GM21576 (cell line): ENCODE results near the gene AP1AR.
A peak's percentile ranks its signal among the peaks of the same experiment; 100 is the strongest.

Experiments
- ATAC-seq: cut with Tn5 transposase; IDR thresholded peaks from one replicate; pipeline ENCODE4 v1.9.1; 2021; ENCODE audit warnings: mild to moderate bottlenecking, moderate library complexity; ENCODE audit not compliant: unreplicated experiment

AP1AR gene

GRCh38 chr4:112219826-112220366 is 11.7 kb upstream of the AP1AR start:
- no peak for ATAC-seq

GRCh38 chr4:112222219-112222955 is 9.2 kb upstream of the AP1AR start:
- no peak for ATAC-seq

- no peak for ATAC-seq
Observed at GRCh38 chr4:112225157-112225556, 6.4 kb upstream of the AP1AR start.

- peak; percentile 85 for ATAC-seq
Observed at GRCh38 chr4:112230879-112231778, 458 bp upstream of the AP1AR start.

GRCh38 chr4:112234952-112235609 is 3.5 kb downstream of the AP1AR start:
- no peak for ATAC-seq

GRCh38 chr4:112236040-112236439 is 4.5 kb downstream of the AP1AR start:
- no peak for ATAC-seq

- ATAC-seq, result no peak
Observed at GRCh38 chr4:112238833-112239232, 7.2 kb downstream of the AP1AR start.

GRCh38 chr4:112245383-112245782 is 13.8 kb downstream of the AP1AR start:
- no peak for ATAC-seq

GRCh38 chr4:112247021-112247420 is 15.4 kb downstream of the AP1AR start:
- ATAC-seq, result no peak

- ATAC-seq, result no peak
Observed at GRCh38 chr4:112251019-112251643, 19.5 kb downstream of the AP1AR start.

- no peak for ATAC-seq
Observed at GRCh38 chr4:112252234-112252633, 20.6 kb downstream of the AP1AR start.

GRCh38 chr4:112253382-112254000 is 21.9 kb downstream of the AP1AR start:
- ATAC-seq, result peak; percentile 89

- ATAC-seq, result no peak
Observed at GRCh38 chr4:112257098-112257497, 25.5 kb downstream of the AP1AR start.

- no peak for ATAC-seq
Observed at GRCh38 chr4:112266823-112267222, 35.2 kb downstream of the AP1AR start.

GRCh38 chr4:112270051-112270450 is 38.5 kb downstream of the AP1AR start:
- ATAC-seq, result no peak

- ATAC-seq, result no peak
Observed at GRCh38 chr4:112270640-112271421, 39.2 kb downstream of the AP1AR start.

- ATAC-seq, result no peak
Observed at GRCh38 chr4:112272292-112272691, 40.7 kb downstream of the AP1AR start.

GRCh38 chr4:112274959-112275358 is 43.4 kb downstream of the AP1AR start:
- ATAC-seq, result no peak

- no peak for ATAC-seq
Observed at GRCh38 chr4:112276113-112276512, 44.5 kb downstream of the AP1AR start.

GRCh38 chr4:112277220-112277619 is 45.6 kb downstream of the AP1AR start:
- ATAC-seq, result no peak
